ENCODE measurements around the gene SSR2.
A peak's percentile ranks its signal among the peaks of the same experiment; 100 is the strongest.

SSR2 gene

GRCh38 chr1:155974208-155975115, 46.3 kb downstream of the SSR2 start:
- Histone ChIP-seq H3K4me1 (ENCODE audit: control insufficient read depth in 2 of 2, insufficient read depth in 2 of 2, low read length in 2 of 2) (peaks cover 53 to 64% of the 10 kb centered on the region in 2 donors), H3K27ac (ENCODE audit: low read depth in 2 of 2, low read length in 2 of 2) (peak overlapping the region; percentile 4 to 94), H3K9me3 (ENCODE audit: control insufficient read depth in 2 of 2, low read length in 2 of 2) (no peaks in the 10 kb centered on the region), H3K27me3 (ENCODE audit: control insufficient read depth in 2 of 2, insufficient read depth in 2 of 2, low read length in 2 of 2) (no peaks in the 10 kb centered on the region), H3K9ac (ENCODE audit: low read depth in 1 of 2, low read length in 2 of 2) (peak overlapping the region; percentile 43 to 82), H3K4me3 (ENCODE audit: low read length in 2 of 2) (peak overlapping the region in 1 of 2 donors; percentile 68), H3K36me3 (ENCODE audit: control insufficient read depth in 2 of 2, insufficient read depth in 2 of 2, low read length in 2 of 2) (peaks cover 7 to 10% of the 10 kb centered on the region in 2 donors)

GRCh38 chr1:155973723-155974122, 47.0 kb downstream of the SSR2 start:
- Histone ChIP-seq H3K27me3 (ENCODE audit: control insufficient read depth in 2 of 2, insufficient read depth in 2 of 2, low read length in 2 of 2) (no peaks in the 10 kb centered on the region), H3K4me3 (ENCODE audit: low read length in 2 of 2) (no peak overlapping the region), H3K36me3 (ENCODE audit: control insufficient read depth in 2 of 2, insufficient read depth in 2 of 2, low read length in 2 of 2) (peaks cover 14 to 16% of the 10 kb centered on the region in 2 donors), H3K4me1 (ENCODE audit: control insufficient read depth in 2 of 2, insufficient read depth in 2 of 2, low read length in 2 of 2) (peaks cover 53 to 62% of the 10 kb centered on the region in 2 donors), H3K9ac (ENCODE audit: low read depth in 1 of 2, low read length in 2 of 2) (no peak overlapping the region), H3K27ac (ENCODE audit: low read depth in 2 of 2, low read length in 2 of 2) (no peak overlapping the region), H3K9me3 (ENCODE audit: control insufficient read depth in 2 of 2, low read length in 2 of 2) (no peaks in the 10 kb centered on the region)

GRCh38 chr1:155971910-155972809, 48.6 kb downstream of the SSR2 start:
- no peak overlapping the region for H3K4me3 ChIP-seq (ENCODE audit: low read length in 2 of 2)
- H3K27ac ChIP-seq (ENCODE audit: low read depth in 2 of 2, low read length in 2 of 2): no peak overlapping the region
- no peaks in the 10 kb centered on the region for H3K9me3 ChIP-seq (ENCODE audit: control insufficient read depth in 2 of 2, low read length in 2 of 2)
- no peaks in the 10 kb centered on the region for H3K27me3 ChIP-seq (ENCODE audit: control insufficient read depth in 2 of 2, insufficient read depth in 2 of 2, low read length in 2 of 2)
- H3K36me3 ChIP-seq (ENCODE audit: control insufficient read depth in 2 of 2, insufficient read depth in 2 of 2, low read length in 2 of 2): peaks cover 22 to 26% of the 10 kb centered on the region in 2 donors
- no peak overlapping the region for H3K9ac ChIP-seq (ENCODE audit: low read depth in 1 of 2, low read length in 2 of 2)
- H3K4me1 ChIP-seq (ENCODE audit: control insufficient read depth in 2 of 2, insufficient read depth in 2 of 2, low read length in 2 of 2): peaks cover 62 to 71% of the 10 kb centered on the region in 2 donors

- Histone ChIP-seq H3K4me1 (ENCODE audit: control insufficient read depth in 2 of 2, insufficient read depth in 2 of 2, low read length in 2 of 2) (peaks cover 57 to 64% of the 10 kb centered on the region in 2 donors), H3K27me3 (ENCODE audit: control insufficient read depth in 2 of 2, insufficient read depth in 2 of 2, low read length in 2 of 2) (no peaks in the 10 kb centered on the region), H3K9me3 (ENCODE audit: control insufficient read depth in 2 of 2, low read length in 2 of 2) (no peaks in the 10 kb centered on the region), H3K4me3 (ENCODE audit: low read length in 2 of 2) (peak overlapping the region in 1 of 2 donors; percentile 41), H3K27ac (ENCODE audit: low read depth in 2 of 2, low read length in 2 of 2) (peak overlapping the region; percentile 36 to 56), H3K36me3 (ENCODE audit: control insufficient read depth in 2 of 2, insufficient read depth in 2 of 2, low read length in 2 of 2) (peaks cover 36 to 41% of the 10 kb centered on the region in 2 donors), H3K9ac (ENCODE audit: low read depth in 1 of 2, low read length in 2 of 2) (no peak overlapping the region)
Observed at GRCh38 chr1:155970531-155971167, 50.1 kb downstream of the SSR2 start.

- peaks cover 46 to 53% of the 10 kb centered on the region in 2 donors for H3K36me3 ChIP-seq (ENCODE audit: control insufficient read depth in 2 of 2, insufficient read depth in 2 of 2, low read length in 2 of 2)
- H3K9me3 ChIP-seq (ENCODE audit: control insufficient read depth in 2 of 2, low read length in 2 of 2): no peaks in the 10 kb centered on the region
- peaks cover 45 to 54% of the 10 kb centered on the region in 2 donors for H3K4me1 ChIP-seq (ENCODE audit: control insufficient read depth in 2 of 2, insufficient read depth in 2 of 2, low read length in 2 of 2)
- H3K27me3 ChIP-seq (ENCODE audit: control insufficient read depth in 2 of 2, insufficient read depth in 2 of 2, low read length in 2 of 2): no peaks in the 10 kb centered on the region
- H3K9ac ChIP-seq (ENCODE audit: low read depth in 1 of 2, low read length in 2 of 2): no peak overlapping the region
- H3K4me3 ChIP-seq (ENCODE audit: low read length in 2 of 2): no peak overlapping the region
- peak overlapping the region in 1 of 2 donors; percentile 56 for H3K27ac ChIP-seq (ENCODE audit: low read depth in 2 of 2, low read length in 2 of 2)
Observed at GRCh38 chr1:155969377-155969791, 51.4 kb downstream of the SSR2 start.

GRCh38 chr1:155968670-155969069, 52.1 kb downstream of the SSR2 start:
- Histone ChIP-seq H3K36me3 (ENCODE audit: control insufficient read depth in 2 of 2, insufficient read depth in 2 of 2, low read length in 2 of 2) (peaks cover 48 to 54% of the 10 kb centered on the region in 2 donors), H3K27me3 (ENCODE audit: control insufficient read depth in 2 of 2, insufficient read depth in 2 of 2, low read length in 2 of 2) (no peaks in the 10 kb centered on the region), H3K4me3 (ENCODE audit: low read length in 2 of 2) (no peak overlapping the region), H3K9ac (ENCODE audit: low read depth in 1 of 2, low read length in 2 of 2) (peak overlapping the region in 1 of 2 donors; percentile 32), H3K4me1 (ENCODE audit: control insufficient read depth in 2 of 2, insufficient read depth in 2 of 2, low read length in 2 of 2) (peaks cover 44 to 53% of the 10 kb centered on the region in 2 donors), H3K9me3 (ENCODE audit: control insufficient read depth in 2 of 2, low read length in 2 of 2) (no peaks in the 10 kb centered on the region), H3K27ac (ENCODE audit: low read depth in 2 of 2, low read length in 2 of 2) (peak overlapping the region in 1 of 2 donors; percentile 58)

- no peaks in the 10 kb centered on the region for H3K9me3 ChIP-seq (ENCODE audit: control insufficient read depth in 2 of 2, low read length in 2 of 2)
- peak overlapping the region; percentile 46 to 58 for H3K27ac ChIP-seq (ENCODE audit: low read depth in 2 of 2, low read length in 2 of 2)
- H3K27me3 ChIP-seq (ENCODE audit: control insufficient read depth in 2 of 2, insufficient read depth in 2 of 2, low read length in 2 of 2): no peaks in the 10 kb centered on the region
- H3K4me1 ChIP-seq (ENCODE audit: control insufficient read depth in 2 of 2, insufficient read depth in 2 of 2, low read length in 2 of 2): peaks cover 44 to 50% of the 10 kb centered on the region in 2 donors
- H3K36me3 ChIP-seq (ENCODE audit: control insufficient read depth in 2 of 2, insufficient read depth in 2 of 2, low read length in 2 of 2): peaks cover 49 to 55% of the 10 kb centered on the region in 2 donors
- H3K4me3 ChIP-seq (ENCODE audit: low read length in 2 of 2): no peak overlapping the region
- H3K9ac ChIP-seq (ENCODE audit: low read depth in 1 of 2, low read length in 2 of 2): no peak overlapping the region
Observed at GRCh38 chr1:155968051-155968400, 52.7 kb downstream of the SSR2 start.

- Histone ChIP-seq H3K4me1 (ENCODE audit: control insufficient read depth in 2 of 2, insufficient read depth in 2 of 2, low read length in 2 of 2) (peaks cover 46 to 49% of the 10 kb centered on the region in 2 donors), H3K9me3 (ENCODE audit: control insufficient read depth in 2 of 2, low read length in 2 of 2) (no peaks in the 10 kb centered on the region), H3K9ac (ENCODE audit: low read depth in 1 of 2, low read length in 2 of 2) (peak overlapping the region in 1 of 2 donors; percentile 5), H3K27me3 (ENCODE audit: control insufficient read depth in 2 of 2, insufficient read depth in 2 of 2, low read length in 2 of 2) (no peaks in the 10 kb centered on the region), H3K36me3 (ENCODE audit: control insufficient read depth in 2 of 2, insufficient read depth in 2 of 2, low read length in 2 of 2) (peaks cover 55 to 57% of the 10 kb centered on the region in 2 donors), H3K27ac (ENCODE audit: low read depth in 2 of 2, low read length in 2 of 2) (peak overlapping the region; percentile 46 to 58), H3K4me3 (ENCODE audit: low read length in 2 of 2) (peak overlapping the region in 1 of 2 donors; percentile 2)
Observed at GRCh38 chr1:155967341-155968050, 53.3 kb downstream of the SSR2 start.

GRCh38 chr1:155966750-155967149, 54.0 kb downstream of the SSR2 start:
- Histone ChIP-seq H3K27ac (ENCODE audit: low read depth in 2 of 2, low read length in 2 of 2) (peak overlapping the region; percentile 18 to 58), H3K27me3 (ENCODE audit: control insufficient read depth in 2 of 2, insufficient read depth in 2 of 2, low read length in 2 of 2) (no peaks in the 10 kb centered on the region), H3K9me3 (ENCODE audit: control insufficient read depth in 2 of 2, low read length in 2 of 2) (no peaks in the 10 kb centered on the region), H3K4me1 (ENCODE audit: control insufficient read depth in 2 of 2, insufficient read depth in 2 of 2, low read length in 2 of 2) (peaks cover 42 to 46% of the 10 kb centered on the region in 2 donors), H3K9ac (ENCODE audit: low read depth in 1 of 2, low read length in 2 of 2) (no peak overlapping the region), H3K4me3 (ENCODE audit: low read length in 2 of 2) (no peak overlapping the region), H3K36me3 (ENCODE audit: control insufficient read depth in 2 of 2, insufficient read depth in 2 of 2, low read length in 2 of 2) (peaks cover 62 to 64% of the 10 kb centered on the region in 2 donors)
